Upper lobe of left lung (tissue), 4 donors: Measurements from ENCODE around the gene SARNP.

ENCODE experiments used
- POLR2A ChIP-seq, 4 donors: fragments of 450-650 bp; IDR thresholded peaks; one replicate each; pipeline ENCODE4 v1.5.1; 2016 to 2017; ENCODE audit warnings: antibody characterized with exemption in 4 of 4, mild to moderate bottlenecking in 2 of 4
- TF ChIP-seq, protein P1 (sequence below), 6 experiments: fragments of 450-650 bp in 4 of 6; fragments of 200-600 bp in 2 of 6; sonication (generic) in 2 of 6; IDR thresholded peaks; one replicate each; pipeline ENCODE4 v1.5.1; 2016 to 2019; ENCODE audit warnings: antibody characterized with exemption in 6 of 6

DNA sequence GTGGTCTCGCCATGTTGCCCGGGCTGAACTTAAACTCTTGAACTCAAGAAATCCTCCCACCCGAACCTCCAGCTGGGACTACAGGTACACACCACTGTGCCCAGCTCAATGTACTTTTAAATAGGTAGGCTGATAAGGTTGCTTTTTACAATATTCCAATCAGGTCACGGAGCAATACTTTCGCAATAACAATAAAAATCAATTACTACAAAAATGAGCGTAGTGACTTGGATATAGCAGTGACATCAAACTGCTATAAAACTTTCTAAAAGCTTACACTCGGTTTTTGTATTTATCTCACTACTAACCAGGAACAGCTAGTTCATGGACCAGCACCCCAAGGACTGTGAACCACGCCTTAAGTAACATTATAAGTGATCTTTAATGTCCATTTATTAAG lies 10.5 kb downstream of the SARNP start:
- TF ChIP-seq, protein P1, sequence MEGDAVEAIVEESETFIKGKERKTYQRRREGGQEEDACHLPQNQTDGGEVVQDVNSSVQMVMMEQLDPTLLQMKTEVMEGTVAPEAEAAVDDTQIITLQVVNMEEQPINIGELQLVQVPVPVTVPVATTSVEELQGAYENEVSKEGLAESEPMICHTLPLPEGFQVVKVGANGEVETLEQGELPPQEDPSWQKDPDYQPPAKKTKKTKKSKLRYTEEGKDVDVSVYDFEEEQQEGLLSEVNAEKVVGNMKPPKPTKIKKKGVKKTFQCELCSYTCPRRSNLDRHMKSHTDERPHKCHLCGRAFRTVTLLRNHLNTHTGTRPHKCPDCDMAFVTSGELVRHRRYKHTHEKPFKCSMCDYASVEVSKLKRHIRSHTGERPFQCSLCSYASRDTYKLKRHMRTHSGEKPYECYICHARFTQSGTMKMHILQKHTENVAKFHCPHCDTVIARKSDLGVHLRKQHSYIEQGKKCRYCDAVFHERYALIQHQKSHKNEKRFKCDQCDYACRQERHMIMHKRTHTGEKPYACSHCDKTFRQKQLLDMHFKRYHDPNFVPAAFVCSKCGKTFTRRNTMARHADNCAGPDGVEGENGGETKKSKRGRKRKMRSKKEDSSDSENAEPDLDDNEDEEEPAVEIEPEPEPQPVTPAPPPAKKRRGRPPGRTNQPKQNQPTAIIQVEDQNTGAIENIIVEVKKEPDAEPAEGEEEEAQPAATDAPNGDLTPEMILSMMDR (IDR thresholded peaks at IDR 0.05): no peak
- no peak for TF ChIP-seq POLR2A (IDR thresholded peaks at IDR 0.05)
